Activated CD4-positive, alpha-beta T cell treated with anti-CD3 and anti-CD28 coated beads for 4 hours (primary cell): ENCODE measurements around the gene RBM12.

Experiments used
- DNase-seq, 2 donors: peaks; one replicate each; pipeline ENCODE4 v3.0.0-alpha.2; 2020

RBM12 gene

DNA sequence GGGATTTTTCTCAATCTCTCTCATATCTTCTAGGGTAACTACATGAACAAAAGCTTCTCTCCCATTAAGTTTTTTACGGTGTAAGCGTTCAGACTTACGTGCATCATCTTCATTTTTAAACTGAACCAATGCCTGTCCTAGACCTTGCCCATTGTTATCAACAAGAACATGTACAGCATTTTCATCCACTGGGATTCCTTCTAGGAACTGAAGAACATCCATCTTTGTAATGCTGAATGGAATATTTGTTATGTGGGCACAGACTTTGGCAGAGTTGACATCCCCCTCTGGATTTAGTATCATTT lies 11.3 kb downstream of the RBM12 start:
- no peak for DNase-seq

DNA sequence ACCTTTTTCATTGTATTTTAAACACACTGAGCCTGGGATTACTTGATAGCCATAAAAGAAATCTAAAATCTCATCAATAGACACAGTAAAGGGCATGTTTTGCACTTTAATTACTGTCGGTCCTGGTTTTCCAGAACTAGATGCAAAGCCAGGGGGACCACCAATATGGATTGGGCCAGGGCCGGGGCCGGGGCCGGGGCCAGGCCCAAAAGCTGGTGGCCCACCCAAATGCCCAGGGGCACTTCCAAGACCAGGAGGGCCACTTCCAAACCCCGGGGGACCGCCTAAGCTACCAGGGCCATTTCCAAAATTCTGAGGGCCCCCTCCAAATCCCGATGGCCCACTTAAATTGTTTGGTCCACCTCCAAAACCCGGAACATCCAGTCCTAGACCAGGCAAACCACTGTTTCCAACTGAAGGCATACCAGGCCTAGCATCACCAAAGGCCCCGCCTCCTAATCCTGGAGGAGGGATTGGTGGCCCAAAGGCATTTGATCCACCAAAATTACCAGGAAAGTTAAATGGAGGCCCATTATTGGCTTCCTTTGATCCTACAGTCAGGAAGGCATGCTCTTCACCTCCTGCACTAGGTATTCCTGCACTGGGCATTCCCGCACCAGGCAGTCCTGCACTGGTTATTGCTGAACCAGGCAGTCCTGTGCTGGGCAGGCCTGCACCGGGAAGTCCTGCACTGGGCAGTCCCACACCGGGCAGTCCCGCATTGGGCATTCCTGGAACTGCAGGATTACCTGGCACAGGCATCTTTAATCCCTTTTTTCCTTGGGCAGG lies 11.9 kb downstream of the RBM12 start:
- no peak for DNase-seq

DNA sequence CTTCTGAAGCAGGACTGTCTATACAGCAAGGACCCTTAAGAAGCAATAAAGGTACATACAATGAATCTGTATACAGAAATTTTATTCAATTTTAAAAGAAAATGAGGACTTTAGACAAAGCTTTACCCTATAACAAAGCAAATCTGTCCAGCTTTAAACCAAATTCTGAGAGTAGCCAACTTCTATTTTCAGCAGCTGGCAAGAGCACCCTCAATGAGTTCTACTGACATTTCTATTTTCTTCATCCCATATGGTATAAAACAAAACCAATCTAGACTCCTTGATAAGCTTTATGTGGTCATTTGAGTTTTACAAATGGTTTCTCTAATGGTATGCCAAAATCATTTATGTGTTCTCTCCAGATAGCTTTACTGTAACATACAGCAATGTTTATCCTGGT lies 12.7 kb downstream of the RBM12 start:
- no peak for DNase-seq

DNA sequence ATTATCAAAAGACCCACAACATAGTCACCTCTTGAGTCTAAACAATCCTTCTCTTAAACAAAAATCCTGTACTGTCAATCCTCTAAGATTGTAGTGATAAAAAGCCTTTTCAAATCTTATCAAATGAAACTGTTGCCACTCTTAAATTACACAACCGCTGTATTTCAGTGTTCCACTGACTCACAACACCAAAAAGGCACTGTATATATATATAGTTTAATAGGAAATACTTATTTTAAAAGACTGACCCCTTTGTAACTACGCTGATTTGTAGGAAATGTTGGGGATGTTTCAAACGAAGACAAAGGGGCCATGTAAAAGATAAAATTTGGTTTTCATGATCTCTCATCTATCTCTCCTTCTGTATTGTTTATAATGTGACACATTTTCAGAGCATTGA lies 14.1 kb downstream of the RBM12 start:
- no peak for DNase-seq

DNA sequence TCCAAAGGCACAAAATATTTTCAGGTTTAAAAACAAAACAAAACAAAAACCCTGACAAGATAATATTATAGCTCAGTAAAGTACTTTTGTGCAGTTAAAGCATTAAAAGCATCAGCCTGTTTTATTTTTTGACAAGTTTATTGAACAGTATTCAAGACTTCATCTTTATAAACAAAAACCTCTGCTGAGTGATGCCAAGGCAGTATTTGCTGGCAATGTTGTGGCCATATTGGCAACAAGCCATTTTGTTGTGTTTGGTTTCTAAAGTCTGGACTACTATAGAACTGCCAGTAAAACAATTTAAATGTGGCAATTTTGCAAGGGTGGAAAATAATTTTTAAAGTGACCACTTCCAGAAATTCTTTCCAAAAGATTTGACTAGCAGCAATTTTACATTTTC lies 15.9 kb downstream of the RBM12 start:
- DNase-seq: no peak

DNA sequence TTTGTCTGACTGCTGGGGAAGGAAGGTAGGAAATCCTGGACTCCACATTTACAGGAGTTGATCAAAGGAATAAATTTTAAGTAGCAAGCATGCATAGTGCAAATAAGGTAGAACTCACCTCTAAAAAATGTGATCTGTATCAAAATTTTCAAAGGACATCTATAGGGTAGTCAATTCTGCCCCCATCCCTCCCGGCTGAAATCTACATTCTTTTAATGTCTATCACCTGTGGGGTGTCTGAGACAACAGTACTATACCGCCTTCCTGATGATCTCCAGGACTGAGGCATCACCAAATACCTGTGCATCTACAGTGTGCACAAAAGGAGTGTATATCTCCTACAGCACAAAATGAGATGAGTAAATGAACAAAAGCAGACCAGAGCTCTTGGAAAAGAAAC lies 19.9 kb downstream of the RBM12 start:
- no peak for DNase-seq

DNA sequence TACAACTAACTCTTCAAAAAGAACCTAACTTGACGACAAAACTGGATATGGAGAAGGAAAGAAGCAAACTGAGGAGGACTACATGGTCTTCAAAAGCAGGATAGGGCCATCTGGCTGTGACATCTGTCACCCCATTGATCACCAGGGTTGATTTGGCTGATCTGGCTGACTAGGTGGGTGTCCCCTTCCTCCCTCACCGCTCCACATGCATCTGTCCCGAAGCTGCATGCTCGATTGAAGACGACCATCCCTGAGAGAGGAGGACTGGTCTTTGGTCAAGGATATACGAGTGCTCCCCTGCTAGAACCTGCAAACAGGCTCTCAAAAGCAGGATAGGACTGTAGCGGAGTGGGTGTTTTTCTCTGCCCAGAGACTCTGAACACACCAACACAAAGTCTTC lies 21.7 kb downstream of the RBM12 start:
- DNase-seq: no peak

DNA sequence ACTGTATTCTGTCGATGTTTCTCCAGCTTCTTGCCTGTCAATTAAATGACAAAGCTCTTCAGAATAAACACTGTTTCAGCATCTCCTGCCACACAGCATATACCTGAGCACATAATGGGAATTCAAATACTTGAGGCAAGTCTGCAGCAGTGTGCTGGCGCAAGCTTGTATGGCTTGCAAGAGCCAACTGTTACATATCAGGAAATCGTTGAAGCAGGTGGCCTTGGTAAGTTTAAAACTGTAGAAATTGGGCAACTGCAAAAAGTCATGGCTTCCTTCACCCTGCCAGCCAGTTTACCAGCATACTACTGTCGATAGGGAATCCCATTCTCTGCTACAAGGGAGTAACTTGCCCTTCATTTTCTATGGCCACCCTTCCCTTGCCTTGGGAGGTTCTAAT lies 23.0 kb downstream of the RBM12 start:
- DNase-seq: no peak

DNA sequence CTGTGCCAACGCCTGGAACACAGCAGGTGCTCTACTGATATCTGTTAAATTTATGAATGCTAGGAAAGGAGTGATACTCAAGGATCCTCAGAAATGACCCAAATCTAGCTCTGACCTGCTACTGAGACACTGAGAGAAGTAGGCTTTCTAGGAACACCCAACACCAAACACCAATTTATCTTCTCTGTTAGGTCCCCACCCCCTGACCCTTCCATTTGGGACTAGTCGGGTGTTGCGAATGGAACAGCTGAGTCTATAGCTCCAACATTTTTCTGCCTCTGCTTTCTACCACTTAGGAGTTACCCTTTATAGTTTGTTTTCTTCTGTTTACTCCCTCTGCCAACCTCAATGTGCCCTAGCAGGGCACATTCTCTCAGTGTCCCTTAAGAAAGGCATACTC lies 24.0 kb downstream of the RBM12 start:
- no peak for DNase-seq

DNA sequence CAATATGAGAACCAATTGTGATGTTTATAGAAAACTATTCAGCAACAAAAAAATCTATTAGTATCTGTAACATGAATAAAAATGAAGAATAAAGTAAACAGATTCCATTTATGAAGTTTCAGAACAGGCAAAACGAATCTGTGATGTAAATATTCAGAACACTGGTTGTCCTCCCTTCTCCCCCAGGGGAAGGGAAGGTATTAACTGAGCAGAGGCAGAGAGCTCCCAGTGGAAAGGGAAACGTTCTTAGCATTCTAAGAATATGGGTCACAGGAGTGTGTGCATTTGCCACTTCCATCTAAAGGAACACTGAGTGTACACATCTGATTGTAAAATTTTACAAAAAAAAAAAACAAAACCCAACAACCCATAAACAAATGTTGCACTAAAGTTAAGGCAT lies 25.9 kb downstream of the RBM12 start:
- no peak for DNase-seq

DNA sequence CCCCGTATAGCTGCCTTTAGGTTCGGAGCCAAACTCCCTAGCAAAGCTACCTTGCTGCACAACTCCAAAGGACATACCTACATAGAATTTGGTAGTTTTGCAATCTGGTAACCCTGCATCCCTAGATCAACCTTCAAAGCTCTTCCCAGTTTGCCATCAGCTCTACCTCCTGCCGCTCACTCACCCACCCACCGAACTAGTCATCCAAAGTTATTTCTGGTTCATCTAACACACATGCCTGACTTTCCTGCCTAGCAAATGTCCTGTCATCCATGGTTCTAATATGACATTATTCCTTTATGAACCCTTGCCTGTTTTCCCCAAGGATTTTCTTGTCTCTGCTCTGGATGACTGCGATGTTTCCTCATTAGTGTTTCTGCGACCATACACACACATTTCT lies 27.4 kb downstream of the RBM12 start:
- DNase-seq: no peak

DNA sequence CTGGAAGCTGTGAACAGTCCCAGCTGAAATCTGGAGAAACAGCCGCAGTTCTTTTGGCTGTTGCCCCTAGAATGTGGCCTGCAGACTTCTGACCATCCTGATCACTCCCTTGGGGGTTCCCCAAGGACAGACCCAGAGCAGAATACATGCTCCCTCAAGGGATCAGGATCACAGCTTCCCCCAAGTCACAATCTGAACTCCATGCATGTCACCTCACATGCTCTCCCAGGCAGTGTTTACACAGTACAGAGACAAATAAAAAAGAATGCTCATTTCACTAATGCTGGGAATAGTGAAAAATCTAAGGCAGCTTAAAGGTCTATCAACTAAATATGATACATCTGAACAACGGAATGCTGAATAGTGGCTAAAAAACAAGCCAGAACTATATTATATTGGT lies 28.6 kb downstream of the RBM12 start:
- DNase-seq: no peak

DNA sequence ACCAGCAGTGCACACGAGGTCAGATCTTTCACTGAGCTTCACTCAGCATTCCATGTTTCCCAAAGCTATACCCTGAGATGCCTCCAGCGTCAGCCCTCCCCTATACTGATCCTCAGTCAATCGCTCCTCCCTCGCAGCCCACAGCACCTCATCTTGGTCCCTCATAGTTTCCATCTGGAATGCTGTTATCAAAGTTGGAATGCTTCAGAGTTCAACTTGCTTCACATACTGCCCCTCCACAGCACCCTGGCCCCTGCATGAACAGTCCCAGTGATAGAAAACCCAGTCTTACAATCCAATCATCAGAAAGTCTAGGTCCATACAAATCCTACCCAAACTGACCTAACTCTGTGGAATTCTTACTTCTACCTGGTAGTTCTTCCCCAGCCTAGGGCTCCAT lies 29.0 kb downstream of the RBM12 start:
- DNase-seq: no peak

DNA sequence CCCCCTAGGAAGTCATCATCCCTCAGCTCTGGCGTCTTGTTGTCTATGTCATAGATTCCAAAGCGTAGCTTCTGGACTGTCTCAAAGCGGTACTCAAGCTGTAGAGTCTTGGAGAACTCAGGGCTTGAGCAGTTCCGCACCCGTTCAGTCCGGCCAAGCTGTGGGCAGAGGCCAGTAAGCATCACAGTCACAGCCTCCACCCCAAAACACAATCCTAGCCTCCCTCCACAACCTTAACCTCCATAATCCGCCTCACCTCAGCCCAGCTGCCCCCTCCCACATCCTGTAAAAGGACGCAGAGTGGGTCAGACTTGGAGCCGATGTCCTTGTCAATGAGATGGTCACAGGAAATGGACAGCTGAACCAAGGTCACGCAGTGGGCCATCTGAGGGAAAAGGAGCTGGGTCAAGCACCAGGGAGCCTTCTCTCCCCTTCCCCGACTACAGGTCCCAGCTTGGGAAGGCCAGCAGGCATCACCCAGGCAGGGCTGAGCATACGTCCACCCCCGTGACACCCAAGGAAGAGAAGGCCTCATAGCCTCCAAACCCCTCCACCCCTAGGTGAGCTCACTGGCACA lies 32.1 kb downstream of the RBM12 start:
- no peak for DNase-seq

DNA sequence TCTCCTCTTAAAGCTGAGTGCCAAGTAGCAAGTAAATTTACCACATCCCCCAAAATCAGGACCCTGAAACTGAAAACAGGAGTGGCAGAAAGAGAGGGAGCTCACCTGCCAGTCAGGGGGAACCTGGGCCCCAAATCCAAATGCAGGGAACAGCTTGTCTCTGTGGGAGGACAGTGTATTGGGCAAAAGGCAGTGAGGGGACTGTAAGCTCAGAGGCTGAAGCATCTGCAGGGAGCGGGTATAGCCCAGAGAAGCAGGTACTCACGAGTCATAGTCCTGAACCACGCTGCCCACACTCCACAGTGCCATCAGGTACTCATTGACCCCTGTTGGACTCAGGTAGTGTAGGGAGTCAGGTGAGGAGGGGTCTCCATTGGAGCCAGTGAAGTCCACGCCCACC lies 34.1 kb downstream of the RBM12 start:
- DNase-seq: no peak

DNA sequence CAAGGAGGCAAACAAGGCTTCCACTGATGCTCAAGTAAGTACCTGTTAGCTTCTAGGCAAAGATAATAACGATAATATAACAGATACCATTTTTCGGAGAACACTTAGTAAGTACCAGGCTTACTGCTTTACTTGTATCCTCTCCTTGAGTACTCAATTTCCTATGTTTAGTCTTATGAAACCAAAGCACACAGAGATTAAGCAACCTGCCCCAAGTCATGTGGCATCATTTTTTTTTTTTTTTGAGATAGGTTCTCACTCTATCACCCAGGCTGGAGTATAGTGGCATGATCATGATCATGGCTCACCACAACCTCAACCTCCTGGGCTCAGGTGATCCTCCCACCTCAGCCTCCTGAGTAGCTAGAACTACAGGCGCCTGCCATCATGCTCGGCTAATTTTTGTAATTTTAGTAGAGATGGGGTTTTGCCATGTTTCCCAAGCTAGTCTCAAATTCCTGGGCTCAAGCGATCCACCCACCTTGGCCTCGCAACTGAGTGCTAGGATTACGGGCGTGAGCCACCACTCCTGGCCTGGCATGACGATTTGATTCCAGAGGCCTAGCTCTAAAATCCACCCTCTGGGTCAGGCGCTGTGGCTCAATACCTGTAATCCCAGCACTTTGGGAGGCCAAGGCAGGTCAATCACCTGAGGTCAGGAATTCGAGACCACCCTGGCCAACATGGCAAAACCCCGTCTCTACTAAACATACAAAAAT lies 35.1 kb downstream of the RBM12 start:
- DNase-seq: no peak

DNA sequence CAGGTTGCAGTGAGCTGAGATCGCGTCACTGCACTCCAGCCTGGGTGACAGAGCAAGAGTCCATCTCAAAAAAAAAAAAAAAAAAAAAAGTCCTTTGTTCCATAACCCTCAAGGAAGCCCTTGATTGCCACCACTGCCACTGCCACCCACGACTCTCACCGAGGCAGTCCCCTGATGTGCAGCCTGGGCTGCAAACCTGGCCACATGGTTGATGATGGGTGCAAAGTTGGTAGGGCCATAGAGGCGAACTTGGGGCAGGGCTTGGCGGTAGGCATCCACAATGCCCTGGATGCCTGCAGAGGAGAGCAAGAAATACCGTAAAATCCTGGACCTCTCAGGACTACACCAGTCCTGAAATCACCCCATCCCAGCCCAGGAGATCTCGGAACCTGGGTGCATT lies 37.6 kb downstream of the RBM12 start:
- no peak for DNase-seq

DNA sequence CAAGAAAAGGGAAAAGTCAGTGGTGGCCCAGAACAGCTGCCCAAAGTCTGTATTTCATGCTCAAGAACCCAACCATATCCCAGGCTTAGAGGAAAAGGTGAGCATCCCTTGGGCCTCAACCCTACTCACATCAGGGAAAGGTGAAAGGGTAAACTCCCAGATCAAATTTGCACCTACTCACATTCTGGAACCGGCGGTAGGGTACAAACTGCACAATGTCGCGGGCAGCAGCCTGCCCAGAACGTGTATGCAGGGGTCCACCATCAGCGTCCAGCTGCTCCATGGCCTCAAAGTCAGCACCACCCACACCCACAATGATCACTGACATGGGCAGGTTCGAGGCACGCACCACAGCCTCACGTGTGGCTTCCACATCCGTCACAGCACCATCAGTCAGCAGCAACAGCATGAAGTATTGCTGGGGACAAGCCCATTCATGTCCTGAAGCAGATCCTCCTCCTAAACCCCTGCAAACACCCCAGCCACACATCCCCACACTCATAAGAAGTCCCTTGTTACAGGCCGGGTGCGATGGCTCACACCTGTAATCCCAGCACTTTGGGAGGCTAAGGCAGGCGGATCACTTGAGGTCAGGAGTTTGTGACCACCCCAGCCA lies 38.2 kb downstream of the RBM12 start:
- no peak for DNase-seq

DNA sequence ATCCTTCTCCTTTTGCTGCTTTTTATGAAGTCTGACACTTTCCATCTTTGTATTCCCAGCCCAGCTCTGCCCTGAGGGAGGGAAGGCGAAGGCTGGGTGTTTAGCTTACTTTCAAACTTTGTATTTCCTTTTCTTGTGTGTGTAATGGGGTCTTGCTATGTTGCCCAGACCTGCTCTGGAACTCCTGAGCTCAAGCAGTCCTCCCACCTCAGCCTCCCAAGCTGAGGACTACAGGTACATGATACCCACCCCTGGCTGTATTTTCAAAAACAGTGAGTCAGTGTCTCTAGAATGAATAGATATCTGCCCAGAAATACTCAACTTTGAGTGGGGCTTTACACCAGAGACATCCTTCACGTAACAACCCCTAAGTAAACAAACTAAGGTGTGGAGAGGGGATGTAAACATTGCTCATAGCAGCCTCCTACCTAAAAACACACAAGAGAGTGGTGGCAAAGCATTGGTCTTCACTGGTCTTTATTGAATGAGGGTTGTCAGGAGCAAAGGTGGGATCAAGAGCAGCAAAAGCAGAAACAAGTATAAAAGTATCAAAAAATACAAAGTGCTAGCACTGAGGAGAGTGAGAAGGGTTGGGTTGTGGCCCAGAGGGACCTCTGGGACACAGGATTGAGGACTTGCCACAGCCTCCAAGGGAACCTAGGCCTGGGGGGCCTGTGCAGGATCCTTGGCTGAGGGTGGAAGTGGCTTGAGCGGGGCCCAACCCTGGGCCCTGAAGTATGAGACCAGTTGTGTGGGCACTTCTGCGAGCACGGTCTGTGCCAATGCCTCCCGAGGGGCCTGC lies 38.9 kb downstream of the RBM12 start:
- DNase-seq: no peak

DNA sequence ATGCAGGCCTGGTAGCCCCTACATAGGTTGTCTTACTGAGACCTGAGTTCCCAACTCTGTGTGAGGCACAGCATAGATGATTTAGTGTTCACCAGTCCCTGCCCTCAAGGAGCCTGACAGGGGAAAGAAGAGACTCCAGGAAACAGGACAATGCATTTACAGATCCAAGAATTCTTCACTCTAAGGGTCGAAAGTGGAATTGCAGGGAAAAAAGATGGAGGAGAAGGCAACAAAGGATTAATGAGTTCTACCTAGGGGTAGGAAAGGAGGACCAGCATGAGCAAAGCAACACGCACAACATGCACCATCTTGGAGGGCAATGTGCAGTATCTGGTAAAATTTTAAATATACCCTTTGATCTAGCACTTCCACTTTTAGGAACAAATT lies 43.1 kb downstream of the RBM12 start:
- DNase-seq: no peak

DNA sequence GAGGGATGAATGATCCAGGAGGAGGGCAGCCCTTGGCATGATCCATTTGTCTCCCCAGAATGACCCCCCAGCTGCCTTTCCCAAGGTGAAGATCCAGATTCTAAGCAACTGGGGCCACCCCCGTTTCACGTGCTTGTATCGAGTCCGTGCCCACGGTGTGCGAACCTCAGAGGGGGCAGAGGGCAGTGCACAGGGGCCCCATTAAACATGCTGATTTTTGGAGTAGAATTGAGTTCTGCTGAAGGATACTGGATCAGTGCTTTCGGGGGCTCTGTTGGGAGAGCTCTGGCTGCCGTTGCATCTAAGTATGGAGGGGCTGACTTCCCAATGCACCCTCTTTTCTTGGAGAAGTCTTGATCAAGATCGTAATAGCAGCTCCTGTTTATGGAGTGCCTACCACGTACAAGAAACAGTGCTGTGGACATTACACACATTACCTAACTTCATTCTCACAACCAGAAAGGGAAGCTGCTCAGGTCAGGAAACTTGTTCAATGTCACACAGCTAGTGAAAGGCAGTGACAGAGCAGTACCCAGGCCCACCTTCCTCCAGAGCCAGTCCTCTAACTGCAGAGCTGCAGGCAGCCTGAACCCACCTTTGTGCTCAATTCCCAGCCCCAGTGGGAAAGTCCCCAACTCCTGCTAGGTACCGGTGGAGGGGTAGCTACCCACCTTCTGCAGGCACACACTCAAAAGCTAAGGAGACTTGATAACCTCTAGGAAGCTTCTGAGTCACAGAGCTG lies 43.7 kb downstream of the RBM12 start:
- no peak for DNase-seq
